Heart left ventricle (tissue), 16 donors: Measurements from ENCODE around the gene EFS. TPM values are rescaled to one million over a fixed set of nuclear protein-coding genes. Genes with fewer than 3 reads are reported as not detected.

Source experiments
- ATAC-seq, 4 donors: fragments of 200-7000 bp; cut with Tn5 transposase; one replicate each; pipeline ENCODE4 v1.9.1; 2020 to 2022; ENCODE audit warnings: moderate library complexity in 4 of 4, mild to moderate bottlenecking in 3 of 4, moderate number of reproducible peaks in 1 of 4
- DNase-seq, 5 donors: peaks; one replicate each; pipeline ENCODE4 v3.0.0-alpha.2; 2020
- H3K27ac ChIP-seq, 12 donors: fragments of 200-600 bp; sonication (generic) in 4 of 12; one replicate each; pipeline versions ENCODE4 v1.5.0 to v1.8.0; 2016 to 2022; ENCODE audit warnings: mild to moderate bottlenecking in 2 of 12
- H3K27me3 ChIP-seq, 9 donors: fragments of 200-600 bp; sonication (generic) in 2 of 9; one replicate each; pipeline versions ENCODE4 v1.5.1 to v1.8.0; 2016 to 2022; ENCODE audit warnings: mild to moderate bottlenecking in 3 of 9
- H3K36me3 ChIP-seq, 9 donors: fragments of 200-600 bp; sonication (generic) in 2 of 9; one replicate each; pipeline versions ENCODE4 v1.5.0 to v1.8.0; 2018 to 2022; ENCODE audit warnings: mild to moderate bottlenecking in 2 of 9
- H3K4me1 ChIP-seq, 12 donors: fragments of 200-600 bp; sonication (generic) in 4 of 12; one replicate each; pipeline versions ENCODE4 v1.5.0 to v1.8.0; 2016 to 2022; ENCODE audit warnings: mild to moderate bottlenecking in 3 of 12
- H3K4me3 ChIP-seq, 12 donors: fragments of 200-600 bp; sonication (generic) in 4 of 12; one replicate each; pipeline versions ENCODE4 v1.5.0 to v1.8.0; 2017 to 2022; ENCODE audit warnings: mild to moderate bottlenecking in 9 of 12, moderate library complexity in 4 of 12
- H3K9me3 ChIP-seq, 12 donors: fragments of 200-600 bp; sonication (generic) in 4 of 12; one replicate each; pipeline versions ENCODE4 v1.5.0 to v1.8.0; 2016 to 2022; ENCODE audit warnings: mild to moderate bottlenecking in 1 of 12
- CTCF ChIP-seq, 12 donors: fragments of 200-600 bp; sonication (generic) in 4 of 12; IDR thresholded peaks; one replicate each; pipeline versions ENCODE4 v1.5.0 to v1.8.0; 2018 to 2022; ENCODE audit warnings: antibody characterized with exemption in 12 of 12, mild to moderate bottlenecking in 5 of 12
- POLR2A ChIP-seq, 2 donors: fragments of 450-650 bp; IDR thresholded peaks; one replicate each; pipeline ENCODE4 v1.6.1; 2017; ENCODE audit warnings: antibody characterized with exemption in 2 of 2, mild to moderate bottlenecking in 2 of 2, moderate library complexity in 2 of 2
- WGBS, 4 donors: extraction: QIAGEN DNeasy Blood & Tissue Kit in 2 of 4; methylation state at CpG; one replicate each; pipeline versions ENCODE4 v1.1.5 to v1.1.7; 2013 to 2018; 5-methylcytosine and 5-hydroxymethylcytosine counted together
- intact Hi-C, 10 donors: fragments of 100-400 bp; cut with DNase I; formaldehyde crosslinking; loops; one replicate each; pipeline versions ENCODE4 v1.11.1 to v1.14.2; 2022
- polyA plus RNA-seq, 2 donors: library from polyadenylated mRNA; stranded (reverse); fragments of 200-250 nt; gene quantifications; one replicate each; pipeline ENCODE4 v1.2.3, GENCODE V29; 2013
- total RNA-seq, 9 donors: library from RNA; depleted of rRNA in 2 of 9; stranded (reverse); fragments of >200 nt in 2 of 9; fragmentation: NEBNext Ultra II Directional in 3 of 9; extraction: Animal tissue kit (Norgen Biotek cat#: 25700) in 3 of 9; gene quantifications; one replicate each; pipeline versions ENCODE4 v1.1.0 to v1.2.4, GENCODE V29; 2016 to 2023
- donor health status: ischemic (EF 13 %, LVEDD 7.1; RV severe dilation, severe dysfunction).
- donor health status: healthy with polysubstance abuse.
- donor health status: DM: no; HTN: yes; CAD: no.
- donor health status: DM: no; HTN: no; CAD: no.
- donor health status: ischemic (EF 25% LVEDD 6.9; RV normal size, moderate dysfunction).
- donor health status: ischemic (EF 25% LVEDD 5.7; RV mildly dilated, moderate dysfunction).
- donor health status: healthy.
- donor health status: DM: yes; HTN: yes; CAD: no.
- donor health status: ischemic (EF 35%, LVEDD 5.7; RV mildly dilated, moderate dysfunction).
- donor health status: nonischemic (EF 11% LVEDD 7.7; RV severe dilation, severe dysfunction).
- donor health status: DM: yes; HTN: yes; CAD: no.
- donor health status: PGD.
- donor health status: ischemic (EF 29% LVEDD 5.4; RV normal size, mild dysfunction).
- donor health status: nonischemic (EF 23%, LVEDD 6.1; RV moderate dilation, normal function).

EFS gene
- total and polyA plus RNA-seq, 11 donors = 1.4 to 5.0 (median 2.3) TPM

GRCh38 chr14:23358042-23358441 is 6.9 kb downstream of the EFS start:
- Histone ChIP-seq H3K36me3 (peaks cover 0 to 8% (median 0%) of the 10 kb centered on the region in 9 donors), H3K27me3 (peaks cover 0 to 5% (median 0%) of the 10 kb centered on the region in 9 donors), H3K4me3 (no peak overlapping the region), H3K4me1 (peaks cover 0 to 16% (median 3%) of the 10 kb centered on the region in 12 donors), H3K27ac (no peak overlapping the region), H3K9me3 (no peaks in the 10 kb centered on the region)
- no peak for DNase-seq
- intact Hi-C loops = no loop called here
- WGBS, 4 donors = 64 to 73% (median 68%) methylated on average over 3 of the region's 3 CpGs
- TF ChIP-seq POLR2A (IDR thresholded peaks at IDR 0.05) (no peak), CTCF (IDR thresholded peaks at IDR 0.05) (no peak)
- ATAC-seq = peak in 3 of 4 donors; percentile 45 to 51 (median 49)

GRCh38 chr14:23357261-23357660 is 7.7 kb downstream of the EFS start:
- peaks cover 0 to 10% (median 0%) of the 10 kb centered on the region in 9 donors for H3K27me3 ChIP-seq

DNA sequence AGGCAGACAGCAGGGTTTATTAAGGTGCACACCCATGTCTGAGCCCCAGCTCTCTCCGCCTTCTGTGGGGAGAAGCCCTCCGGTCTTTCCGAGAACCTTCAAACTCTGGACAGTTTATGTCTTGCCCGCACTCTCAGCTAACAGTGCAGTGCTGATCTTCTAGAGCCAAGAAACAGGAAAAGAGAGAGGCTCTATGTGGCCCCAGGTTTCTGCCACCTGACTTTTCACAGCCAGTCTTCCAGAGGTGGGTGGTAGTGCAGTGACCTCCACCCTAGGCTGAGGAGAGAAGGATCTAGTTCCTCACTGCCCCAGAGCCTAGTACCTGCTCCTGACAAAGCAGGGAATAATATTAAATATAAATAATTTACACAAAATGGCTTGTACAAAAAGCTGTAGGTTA is 8.3 kb downstream of the EFS start:
- Histone ChIP-seq H3K27ac (no peak overlapping the region), H3K36me3 (peaks cover 0 to 8% (median 0%) of the 10 kb centered on the region in 9 donors), H3K4me3 (no peak overlapping the region), H3K4me1 (peaks cover 4 to 21% (median 13%) of the 10 kb centered on the region in 12 donors), H3K9me3 (no peaks in the 10 kb centered on the region), H3K27me3 (peaks cover 0 to 16% (median 0%) of the 10 kb centered on the region in 9 donors)
- WGBS, 4 donors = 90 to 98% (median 96%) methylated on average over 4 of the region's 4 CpGs
- ATAC-seq = no peak
- TF ChIP-seq CTCF (IDR thresholded peaks at IDR 0.05) (no peak), POLR2A (IDR thresholded peaks at IDR 0.05) (no peak)
- intact Hi-C loops = no loop called here
- DNase-seq = no peak

More at GRCh38 chr14:23357261-23357660, 7.7 kb downstream of the EFS start:
- H3K4me1 ChIP-seq = peaks cover 0 to 18% (median 8%) of the 10 kb centered on the region in 12 donors
- no peak overlapping the region for H3K4me3 ChIP-seq
- intact Hi-C loops = no loop called here
- peaks cover 0 to 8% (median 0%) of the 10 kb centered on the region in 9 donors for H3K36me3 ChIP-seq
- TF ChIP-seq CTCF (IDR thresholded peaks at IDR 0.05) = no peak
- TF ChIP-seq POLR2A (IDR thresholded peaks at IDR 0.05) = no peak
- no peak overlapping the region for H3K27ac ChIP-seq
- DNase-seq (no peak), ATAC-seq (no peak)
- 61 to 87% (median 82%) methylated on average over 2 to 8 of the region's 8 CpGs for WGBS, 4 donors
- no peaks in the 10 kb centered on the region for H3K9me3 ChIP-seq

DNA sequence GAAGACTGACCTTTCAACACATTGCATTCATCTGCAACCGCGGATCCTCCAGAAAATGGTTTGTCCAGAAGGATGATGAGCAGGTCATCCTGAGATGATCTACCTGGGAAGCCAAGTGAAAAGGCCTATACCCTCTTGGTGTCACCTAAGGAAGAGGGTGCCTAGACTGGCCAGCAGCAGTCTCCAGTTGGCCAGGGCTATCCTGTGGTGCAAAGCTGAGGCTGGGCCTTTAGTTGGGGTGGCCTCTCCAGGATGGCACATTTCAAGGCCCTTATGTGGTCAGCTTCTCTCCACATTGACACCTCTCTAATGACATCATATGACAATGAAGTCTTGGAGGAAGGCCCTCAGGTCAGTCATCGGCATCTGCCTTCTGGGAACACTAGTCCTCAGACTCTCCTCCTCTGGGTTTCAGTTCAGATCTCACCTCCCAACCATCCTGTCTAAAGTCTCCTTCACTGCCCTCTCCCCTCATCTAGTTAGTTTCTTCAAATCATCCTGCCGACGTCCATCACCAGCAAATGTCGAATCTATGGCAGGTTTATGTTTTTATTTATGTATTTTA is 9.0 kb downstream of the EFS start:
- intact Hi-C loops = no loop called here
- 74 to 91% (median 88%) methylated on average over 6 of the region's 6 CpGs for WGBS, 4 donors
- no peaks in the 10 kb centered on the region for H3K9me3 ChIP-seq
- DNase-seq (no peak), ATAC-seq (no peak)
- H3K36me3 ChIP-seq = peaks cover 0 to 8% (median 0%) of the 10 kb centered on the region in 9 donors
- H3K4me1 ChIP-seq = peaks cover 4 to 22% (median 14%) of the 10 kb centered on the region in 12 donors
- H3K4me3 ChIP-seq = no peak overlapping the region
- no peak overlapping the region for H3K27ac ChIP-seq
- TF ChIP-seq CTCF (IDR thresholded peaks at IDR 0.05) = no peak
- no peak for TF ChIP-seq POLR2A (IDR thresholded peaks at IDR 0.05)
- H3K27me3 ChIP-seq = peaks cover 0 to 21% (median 0%) of the 10 kb centered on the region in 9 donors
